Measurements from ENCODE around the gene ETV6. TPM values are rescaled to one million over a fixed set of nuclear protein-coding genes. Genes with fewer than 3 reads are reported as not detected.

ETV6 gene
- total RNA-seq, 1 experiment from 2014 or later: 14.1 TPM

GRCh38 chr12:11729008-11729407 lies 79.5 kb downstream of the ETV6 start:
- Histone ChIP-seq H3K9me2 (ENCODE audit: insufficient read depth) (no peaks in the 10 kb centered on the region), H2AFZ (ENCODE audit: low read depth, low read length, poor library complexity, severe bottlenecking) (no peak overlapping the region), H3K4me3 (replicated peaks in 1 of 2; ENCODE audit: low read depth in 1 of 2, low read length in 2 of 2) (no peak overlapping the region), H3K9me3 (ENCODE audit: control insufficient read depth in 1 of 2, insufficient read depth in 1 of 2, low read depth in 1 of 2, low read length in 2 of 2) (no peaks in the 10 kb centered on the region), H3K4me2 (ENCODE audit: low read length) (peak overlapping the region; percentile 40; the same call in 1 of the 2 replicates), H3K9ac (ENCODE audit: low read length) (no peak overlapping the region), H3K36me3 (ENCODE audit: control insufficient read depth in 1 of 2, insufficient read depth in 2 of 2, low read length in 2 of 2) (no peaks in the 10 kb centered on the region), H3K4me1 (ENCODE audit: control insufficient read depth in 1 of 2, insufficient read depth in 2 of 2, low read length in 2 of 2) (peaks cover 33 to 34% of the 10 kb centered on the region in 2 experiments), H3K27me3 (ENCODE audit: insufficient read depth, low read length) (no peaks in the 10 kb centered on the region), H4K20me1 (ENCODE audit: insufficient read depth) (no peaks in the 10 kb centered on the region), H3K79me2 (ENCODE audit: insufficient read depth, low read length) (no peaks in the 10 kb centered on the region), H3K27ac (ENCODE audit: low read depth, low read length) (no peak overlapping the region)
- ATAC-seq (no peak), DNase-seq (ENCODE audit: low read depth, low spot score) (no peak)
- intact Hi-C loops (cut with micrococcal nuclease): loop anchor here (1.0 kb wide), 1 partner anchor 15 kb away; no protein-coding TSS in a partner anchor
- ChIA-PET POLR2A (no interaction called here), CTCF (no interaction called here), RAD21 (ENCODE audit: low non-redundant PET in 1 of 2, low total read pairs in 2 of 2, uncharacterized antibody in 2 of 2, unreplicated experiment in 2 of 2) (no interaction called here)
- TF ChIP-seq JUND (IDR thresholded peaks at IDR 0.05): no peak
- TF ChIP-seq ZBTB33 (IDR thresholded peaks at IDR 0.05; ENCODE audit: extremely low read depth, insufficient replicate concordance, low read length): no peak
- TF ChIP-seq ZNF274 (IDR thresholded peaks at IDR 0.05; ENCODE audit: low read depth, low read length): no peak
- no peak for TF ChIP-seq REST (IDR thresholded peaks at IDR 0.05; ENCODE audit: low read depth)
- no peak for TF ChIP-seq SP1 (IDR thresholded peaks at IDR 0.05; ENCODE audit: low read depth)
- TF ChIP-seq POLR2AphosphoS5 (IDR thresholded peaks at IDR 0.05; ENCODE audit: low read depth, low read length): no peak
- TF ChIP-seq CEBPB (IDR thresholded peaks at IDR 0.05; ENCODE audit: low read depth): no peak
- BruUV-seq (replicated peaks): no TSS peak
